ENCODE results near the gene RAB28.
A peak's percentile ranks its signal among the peaks of the same experiment; 100 is the strongest.
"Not testable (repeated sequence)": the region's sequence is repeated elsewhere in the genome, so short reads cannot be mapped to it uniquely, and the experiment has no call there.

RAB28 gene

DNA sequence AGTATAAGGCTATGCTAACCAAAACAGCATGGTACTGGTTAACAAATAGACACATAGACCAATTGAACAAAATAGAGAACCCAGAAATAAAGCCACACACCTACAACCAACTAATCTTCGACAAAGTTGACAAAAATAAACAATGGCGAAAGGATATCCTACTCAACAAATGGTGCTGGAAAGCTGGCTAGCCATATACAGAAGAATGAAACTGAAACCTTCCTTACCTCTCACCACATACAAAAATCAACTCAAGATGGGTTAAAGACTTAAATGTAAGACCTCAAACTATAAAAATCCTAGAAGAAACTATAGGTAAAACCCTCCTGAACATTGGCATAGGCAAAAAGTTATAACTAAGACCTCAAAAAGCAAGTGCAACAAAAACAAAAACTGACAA lies 47.2 kb downstream of the RAB28 start:
- Histone ChIP-seq H3K9me3 (ENCODE audit: insufficient read depth, low read depth, low read length) (peaks cover 4% of the 10 kb centered on the region; the same call in 1 of the 2 replicates), H3K4me3 (ENCODE audit: low read length) (no peak overlapping the region), H3K4me1 (ENCODE audit: insufficient read depth, low read length) (peaks cover 14% of the 10 kb centered on the region; the same call in 1 of the 2 replicates), H3K27me3 (ENCODE audit: insufficient read depth, low read length) (no peaks in the 10 kb centered on the region), H3K36me3 (ENCODE audit: insufficient read depth, low read depth, low read length) (no peaks in the 10 kb centered on the region), H3K27ac (ENCODE audit: low read length) (no peak overlapping the region), H3K9ac (ENCODE audit: low read depth, low read length) (no peak overlapping the region)

DNA sequence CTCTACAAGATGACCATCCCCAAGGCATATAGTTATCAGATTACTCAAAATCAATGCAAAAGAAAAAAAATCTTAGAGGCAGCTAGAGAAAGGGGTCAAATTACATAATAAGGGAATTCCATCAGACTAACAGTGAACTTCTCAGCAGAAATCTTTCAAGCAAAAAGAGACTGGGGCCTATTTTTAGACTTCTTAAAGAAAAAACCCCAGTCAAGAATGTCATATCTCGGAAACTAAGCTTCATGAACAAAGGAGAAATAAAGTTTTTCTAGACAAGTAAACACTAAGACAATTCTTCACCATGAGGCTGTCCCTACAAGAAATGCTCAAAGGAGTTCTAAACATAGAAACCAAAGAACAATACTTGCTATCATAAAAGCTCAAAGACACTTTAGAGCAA lies 51.7 kb downstream of the RAB28 start:
- Histone ChIP-seq H3K9me3 (ENCODE audit: insufficient read depth, low read depth, low read length) (peaks cover 4% of the 10 kb centered on the region; the same call in 1 of the 2 replicates), H3K4me1 (ENCODE audit: insufficient read depth, low read length) (peaks cover 24% of the 10 kb centered on the region), H3K36me3 (ENCODE audit: insufficient read depth, low read depth, low read length) (no peaks in the 10 kb centered on the region), H3K27ac (ENCODE audit: low read length) (no peak overlapping the region), H3K27me3 (ENCODE audit: insufficient read depth, low read length) (no peaks in the 10 kb centered on the region), H3K9ac (ENCODE audit: low read depth, low read length) (no peak overlapping the region), H3K4me3 (ENCODE audit: low read length) (no peak overlapping the region)

DNA sequence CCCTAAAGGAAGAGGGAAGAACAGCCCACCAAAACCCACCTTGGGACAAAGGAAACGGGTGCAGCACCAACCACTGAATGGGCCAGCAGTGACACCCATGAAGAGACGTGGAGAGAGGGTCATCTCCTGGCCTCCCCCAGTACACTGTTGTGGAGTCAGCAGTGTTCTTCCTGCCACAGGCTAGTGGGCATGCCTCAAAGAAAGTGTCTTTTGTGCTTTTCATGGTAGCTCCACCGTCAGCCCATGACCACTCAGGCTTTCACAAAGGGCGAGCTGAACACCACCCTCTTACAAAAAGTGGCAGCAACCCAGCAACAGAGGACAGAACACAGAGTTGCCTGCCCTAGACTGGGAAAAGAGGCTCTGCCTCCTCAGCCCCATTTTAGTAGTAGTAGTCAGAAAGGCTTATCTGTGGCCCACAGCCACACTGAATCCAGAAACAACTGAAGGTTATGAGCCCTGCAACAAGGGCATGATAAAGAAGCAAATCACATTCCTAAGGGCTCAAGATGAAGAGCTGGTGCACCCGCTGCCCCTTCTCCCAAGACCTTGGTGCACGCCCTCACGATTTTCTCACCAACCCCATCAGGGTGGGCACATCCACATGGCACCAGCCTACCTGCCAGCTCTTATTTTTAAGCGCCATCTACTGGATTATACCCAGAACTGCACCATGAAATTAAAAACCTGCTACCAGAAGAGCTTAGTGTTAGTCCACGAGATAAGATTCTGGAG lies 53.1 kb downstream of the RAB28 start:
- H3K9me3 ChIP-seq (ENCODE audit: insufficient read depth, low read depth, low read length), result no peaks in the 10 kb centered on the region
- no peak overlapping the region for H3K27ac ChIP-seq (ENCODE audit: low read length)
- H3K9ac ChIP-seq (ENCODE audit: low read depth, low read length), result no peak overlapping the region
- H3K27me3 ChIP-seq (ENCODE audit: insufficient read depth, low read length), result no peaks in the 10 kb centered on the region
- no peak overlapping the region for H3K4me3 ChIP-seq (ENCODE audit: low read length)
- H3K36me3 ChIP-seq (ENCODE audit: insufficient read depth, low read depth, low read length), result no peaks in the 10 kb centered on the region
- H3K4me1 ChIP-seq (ENCODE audit: insufficient read depth, low read length), result peaks cover 25% of the 10 kb centered on the region

DNA sequence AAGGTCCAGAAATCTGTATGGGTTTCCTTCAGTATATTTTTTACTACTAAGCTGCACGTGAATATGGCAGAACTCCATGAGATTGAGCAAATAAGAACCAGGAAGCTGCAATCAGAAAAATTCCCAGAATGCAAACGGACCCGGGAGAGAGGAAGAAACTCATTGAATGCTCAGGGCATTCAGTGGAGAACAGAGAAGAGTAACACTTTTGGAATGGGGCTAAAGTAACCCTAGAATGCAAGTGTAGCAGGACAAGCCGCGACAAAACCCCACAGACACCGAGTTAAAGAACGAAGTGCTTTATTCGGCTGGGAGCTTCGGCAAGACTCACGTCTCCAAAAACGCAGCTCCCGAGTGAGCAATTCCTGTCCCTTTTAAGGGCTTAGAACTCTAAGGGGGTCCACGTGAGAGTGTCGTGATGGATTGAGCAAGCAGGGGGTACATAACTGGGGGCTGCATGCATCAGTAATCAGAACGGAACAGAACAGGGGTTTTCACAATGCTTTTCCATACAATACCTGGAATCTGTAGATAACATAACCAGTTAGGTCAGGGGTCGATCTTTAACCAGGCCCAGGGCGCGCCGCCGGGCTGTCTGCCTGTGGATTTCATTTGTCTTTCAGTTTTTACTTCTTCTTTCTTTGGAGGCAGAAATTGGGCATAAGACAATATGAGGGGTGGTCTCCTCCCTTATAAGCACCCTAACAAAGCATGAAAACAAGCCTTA lies 56.4 kb downstream of the RAB28 start:
- Histone ChIP-seq H3K4me1 (ENCODE audit: insufficient read depth, low read length) (peaks cover 20% of the 10 kb centered on the region), H3K9ac (ENCODE audit: low read depth, low read length) (peak overlapping the region; percentile 12; the same call in 1 of the 2 replicates), H3K27ac (ENCODE audit: low read length) (no peak overlapping the region), H3K4me3 (ENCODE audit: low read length) (no peak overlapping the region), H3K27me3 (ENCODE audit: insufficient read depth, low read length) (no peaks in the 10 kb centered on the region), H3K36me3 (ENCODE audit: insufficient read depth, low read depth, low read length) (no peaks in the 10 kb centered on the region), H3K9me3 (ENCODE audit: insufficient read depth, low read depth, low read length) (no peaks in the 10 kb centered on the region)

DNA sequence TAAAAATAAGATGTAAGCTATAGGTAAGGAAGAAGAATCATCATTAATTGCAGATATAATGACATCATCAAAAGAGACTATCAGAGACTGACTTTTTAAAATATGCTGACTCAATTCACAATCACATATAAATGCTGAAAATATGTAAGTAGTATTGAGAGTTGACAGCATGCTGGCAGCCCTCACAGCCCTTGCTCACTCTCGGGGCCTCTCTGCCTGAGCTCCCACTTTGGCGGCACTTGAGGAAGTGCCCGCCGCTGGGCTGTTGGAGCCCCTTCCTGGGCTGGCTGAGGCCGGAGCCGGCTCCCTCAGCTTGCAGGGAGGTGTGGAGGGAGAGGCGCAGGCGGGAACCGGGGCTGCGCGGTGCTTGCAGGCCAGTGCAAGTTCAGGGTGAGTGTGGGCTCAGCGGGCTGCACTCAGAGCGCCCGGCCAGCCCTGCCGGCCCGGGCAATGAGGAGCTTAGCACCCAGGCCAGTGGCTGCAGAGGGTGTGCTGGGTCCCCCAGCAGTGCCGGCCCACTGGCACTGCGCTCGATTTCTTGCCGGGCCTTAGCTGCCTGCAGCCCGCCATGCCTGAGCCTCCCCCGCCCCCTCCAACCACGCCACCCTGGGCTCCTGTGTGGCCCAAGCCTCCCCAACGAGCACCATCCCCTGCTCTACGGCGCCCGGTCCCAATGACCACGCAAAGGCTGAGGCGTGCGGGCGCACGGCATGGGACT lies 68.9 kb downstream of the RAB28 start:
- H3K27me3 ChIP-seq (ENCODE audit: insufficient read depth, low read length), result no peaks in the 10 kb centered on the region
- H3K4me1 ChIP-seq (ENCODE audit: insufficient read depth, low read length), result peaks cover 3% of the 10 kb centered on the region; the same call in 1 of the 2 replicates
- H3K9me3 ChIP-seq (ENCODE audit: insufficient read depth, low read depth, low read length), result peaks cover 8% of the 10 kb centered on the region
- H3K4me3 ChIP-seq (ENCODE audit: low read length), result no peak overlapping the region
- no peak overlapping the region for H3K27ac ChIP-seq (ENCODE audit: low read length)
- H3K36me3 ChIP-seq (ENCODE audit: insufficient read depth, low read depth, low read length), result no peaks in the 10 kb centered on the region
- H3K9ac ChIP-seq (ENCODE audit: low read depth, low read length), result no peak overlapping the region

DNA sequence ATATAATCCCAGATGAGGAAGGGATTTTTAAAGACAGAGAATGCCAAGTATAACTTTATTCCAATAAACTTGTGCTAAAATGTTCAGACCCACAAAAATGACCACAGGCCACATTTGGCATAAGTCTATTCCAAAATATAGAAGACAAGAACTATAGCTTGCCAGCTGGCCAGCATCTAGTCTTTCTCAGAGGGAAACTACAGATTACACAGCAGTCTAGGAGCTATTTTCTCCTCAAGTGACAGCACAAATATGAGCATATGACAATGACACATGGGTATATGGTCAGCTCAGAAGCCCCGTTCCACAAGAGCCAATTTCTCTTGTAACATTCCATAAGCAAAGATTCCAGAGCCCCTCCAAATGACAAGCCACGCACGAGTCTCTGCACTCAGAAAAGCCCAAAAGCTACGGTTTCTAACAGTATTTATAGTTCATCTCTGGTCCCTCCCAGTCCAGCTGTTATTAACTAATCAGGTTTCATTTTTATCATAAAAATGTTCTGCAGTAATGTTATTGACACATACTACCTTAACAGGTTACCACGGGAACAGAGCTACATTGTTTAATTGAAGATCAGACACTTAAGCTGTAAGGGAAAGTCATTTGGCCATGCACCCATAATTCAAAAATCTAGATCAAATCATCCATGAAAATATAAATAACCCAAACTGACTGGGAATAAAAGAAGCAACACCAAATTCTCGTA lies 70.3 kb downstream of the RAB28 start:
- Histone ChIP-seq H3K27ac (ENCODE audit: low read length) (no peak overlapping the region), H3K4me3 (ENCODE audit: low read length) (no peak overlapping the region), H3K4me1 (ENCODE audit: insufficient read depth, low read length) (peaks cover 3% of the 10 kb centered on the region; the same call in 1 of the 2 replicates), H3K9ac (ENCODE audit: low read depth, low read length) (no peak overlapping the region), H3K27me3 (ENCODE audit: insufficient read depth, low read length) (no peaks in the 10 kb centered on the region), H3K36me3 (ENCODE audit: insufficient read depth, low read depth, low read length) (no peaks in the 10 kb centered on the region), H3K9me3 (ENCODE audit: insufficient read depth, low read depth, low read length) (peaks cover 8% of the 10 kb centered on the region)

DNA sequence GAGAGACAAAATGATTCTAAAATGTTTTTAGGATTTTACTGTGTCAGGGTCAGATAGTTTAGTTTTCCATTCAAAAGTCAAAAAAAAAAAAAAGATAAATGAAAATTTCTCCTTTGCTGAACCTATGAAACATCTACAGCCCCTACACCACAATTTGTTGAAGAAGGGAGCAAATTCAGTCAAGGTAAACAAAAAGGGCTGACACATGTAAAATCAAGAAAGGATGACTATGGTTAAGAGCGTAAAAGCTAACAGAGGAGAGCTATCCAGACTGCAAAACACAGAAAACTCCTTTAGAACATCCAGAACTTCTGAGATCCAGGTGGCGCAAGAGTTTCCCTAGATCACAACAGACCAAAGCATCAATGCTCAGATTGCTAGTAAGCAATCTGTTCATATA lies 72.2 kb downstream of the RAB28 start:
- Histone ChIP-seq H3K9me3 (ENCODE audit: insufficient read depth, low read depth, low read length) (peaks cover 2% of the 10 kb centered on the region), H3K4me1 (ENCODE audit: insufficient read depth, low read length) (peaks cover 3% of the 10 kb centered on the region; the same call in 1 of the 2 replicates), H3K9ac (ENCODE audit: low read depth, low read length) (no peak overlapping the region), H3K27ac (ENCODE audit: low read length) (no peak overlapping the region), H3K36me3 (ENCODE audit: insufficient read depth, low read depth, low read length) (no peaks in the 10 kb centered on the region), H3K27me3 (ENCODE audit: insufficient read depth, low read length) (no peaks in the 10 kb centered on the region), H3K4me3 (ENCODE audit: low read length) (no peak overlapping the region)

DNA sequence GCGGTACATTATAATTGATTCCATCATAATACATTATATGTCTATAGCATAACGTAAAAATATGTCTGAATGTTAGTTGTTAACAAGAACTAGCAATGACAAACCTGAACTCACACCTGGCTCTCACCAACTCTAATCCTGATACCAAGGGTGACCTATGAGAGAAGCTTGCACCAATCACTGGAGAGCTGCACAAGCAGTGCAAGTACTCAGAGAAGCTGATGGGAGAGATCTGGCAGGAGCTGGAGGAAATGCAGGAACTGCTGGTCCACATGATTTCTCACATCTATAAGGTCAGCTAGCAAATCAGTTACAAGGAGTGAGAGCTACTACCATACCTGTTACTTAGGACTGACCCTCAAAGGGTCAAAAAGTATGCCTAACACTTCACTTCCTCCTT lies 74.8 kb downstream of the RAB28 start:
- H3K4me1 ChIP-seq (ENCODE audit: insufficient read depth, low read length), result peaks cover 3% of the 10 kb centered on the region; the same call in 1 of the 2 replicates
- no peak overlapping the region for H3K9ac ChIP-seq (ENCODE audit: low read depth, low read length)
- no peak overlapping the region for H3K4me3 ChIP-seq (ENCODE audit: low read length)
- no peaks in the 10 kb centered on the region for H3K27me3 ChIP-seq (ENCODE audit: insufficient read depth, low read length)
- no peaks in the 10 kb centered on the region for H3K9me3 ChIP-seq (ENCODE audit: insufficient read depth, low read depth, low read length)
- no peaks in the 10 kb centered on the region for H3K36me3 ChIP-seq (ENCODE audit: insufficient read depth, low read depth, low read length)
- no peak overlapping the region for H3K27ac ChIP-seq (ENCODE audit: low read length)

DNA sequence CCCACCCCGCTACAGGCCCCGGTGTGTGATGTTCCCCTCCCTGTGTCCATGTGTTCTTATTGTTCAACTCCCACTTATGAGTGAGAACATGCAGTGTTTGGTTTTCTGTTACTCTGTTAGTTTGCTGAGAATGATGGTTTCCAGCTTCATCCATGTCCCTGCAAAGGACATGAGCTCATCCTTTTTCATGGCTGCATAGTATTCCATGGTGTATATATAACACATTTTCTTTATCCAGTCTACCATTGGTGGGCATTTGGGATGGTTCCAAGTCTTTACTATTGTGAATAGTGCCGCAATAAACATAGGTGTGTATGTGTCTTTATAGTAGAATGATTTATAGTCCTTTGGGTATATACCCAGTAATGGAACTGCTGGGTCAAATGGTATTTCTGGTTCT lies 78.0 kb downstream of the RAB28 start:
- H3K9ac ChIP-seq (ENCODE audit: low read depth, low read length); H3K4me1 ChIP-seq (ENCODE audit: insufficient read depth, low read length); H3K9me3 ChIP-seq (ENCODE audit: insufficient read depth, low read depth, low read length); H3K27me3 ChIP-seq (ENCODE audit: insufficient read depth, low read length); H3K27ac ChIP-seq (ENCODE audit: low read length); H3K36me3 ChIP-seq (ENCODE audit: insufficient read depth, low read depth, low read length); H3K4me3 ChIP-seq (ENCODE audit: low read length): not testable (repeated sequence)

DNA sequence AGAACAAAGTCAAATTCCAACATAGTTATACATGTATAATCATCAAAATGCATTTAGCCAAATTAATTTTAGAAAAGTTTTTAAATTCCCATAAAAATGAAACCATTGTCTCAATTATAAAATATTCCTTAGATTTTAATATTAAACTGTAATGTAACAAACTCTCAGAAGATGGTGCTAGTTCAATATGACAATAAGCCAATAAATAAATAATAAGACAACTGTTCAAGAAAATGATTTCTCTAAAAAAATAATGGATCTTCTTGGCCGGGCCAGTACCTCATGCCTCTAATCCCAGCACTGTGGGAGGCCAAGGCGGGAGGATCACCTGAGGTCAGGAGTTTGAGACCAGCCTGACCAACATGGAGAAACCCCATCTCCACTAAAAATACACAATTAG lies 80.3 kb downstream of the RAB28 start:
- H3K9me3 ChIP-seq (ENCODE audit: insufficient read depth, low read depth, low read length), result no peaks in the 10 kb centered on the region
- no peaks in the 10 kb centered on the region for H3K27me3 ChIP-seq (ENCODE audit: insufficient read depth, low read length)
- no peaks in the 10 kb centered on the region for H3K4me1 ChIP-seq (ENCODE audit: insufficient read depth, low read length)
- H3K27ac ChIP-seq (ENCODE audit: low read length), result no peak overlapping the region
- H3K4me3 ChIP-seq (ENCODE audit: low read length), result no peak overlapping the region
- no peak overlapping the region for H3K9ac ChIP-seq (ENCODE audit: low read depth, low read length)
- H3K36me3 ChIP-seq (ENCODE audit: insufficient read depth, low read depth, low read length), result no peaks in the 10 kb centered on the region

DNA sequence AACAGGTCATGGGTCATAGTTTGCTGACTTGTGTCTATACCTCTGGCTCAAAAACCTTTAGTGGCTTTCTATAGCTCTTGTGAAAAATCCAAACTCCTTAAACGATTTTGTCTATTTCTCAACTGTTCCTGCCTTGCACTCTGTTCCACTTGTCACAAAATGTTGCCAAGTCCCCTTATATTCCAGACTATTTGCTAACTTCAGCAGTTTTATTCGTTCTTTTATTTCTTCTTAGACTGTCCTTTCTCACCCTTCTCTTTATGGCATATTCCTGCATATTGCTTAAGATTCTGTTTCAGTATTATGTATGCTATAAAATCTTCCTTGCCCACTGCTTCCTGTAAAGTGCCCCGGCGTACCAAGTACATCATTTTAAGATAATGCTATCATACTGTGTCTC lies 80.8 kb downstream of the RAB28 start:
- Histone ChIP-seq H3K4me3 (ENCODE audit: low read length) (no peak overlapping the region), H3K36me3 (ENCODE audit: insufficient read depth, low read depth, low read length) (no peaks in the 10 kb centered on the region), H3K9me3 (ENCODE audit: insufficient read depth, low read depth, low read length) (no peaks in the 10 kb centered on the region), H3K27me3 (ENCODE audit: insufficient read depth, low read length) (no peaks in the 10 kb centered on the region), H3K4me1 (ENCODE audit: insufficient read depth, low read length) (no peaks in the 10 kb centered on the region), H3K9ac (ENCODE audit: low read depth, low read length) (no peak overlapping the region), H3K27ac (ENCODE audit: low read length) (no peak overlapping the region)
